C4-2B (cell line): ENCODE data around the gene MORF4L1.

Experiments
- CTCF ChIP-seq: fragments of 450-650 bp; conservative IDR thresholded peaks from 2 replicates; pipeline ENCODE4 v1.5.1; 2017; ENCODE audit warnings: mild to moderate bottlenecking
- ZFX ChIP-seq: fragments of 450-650 bp; IDR thresholded peaks from 2 replicates; pipeline ENCODE4 v1.6.1; 2017

DNA sequence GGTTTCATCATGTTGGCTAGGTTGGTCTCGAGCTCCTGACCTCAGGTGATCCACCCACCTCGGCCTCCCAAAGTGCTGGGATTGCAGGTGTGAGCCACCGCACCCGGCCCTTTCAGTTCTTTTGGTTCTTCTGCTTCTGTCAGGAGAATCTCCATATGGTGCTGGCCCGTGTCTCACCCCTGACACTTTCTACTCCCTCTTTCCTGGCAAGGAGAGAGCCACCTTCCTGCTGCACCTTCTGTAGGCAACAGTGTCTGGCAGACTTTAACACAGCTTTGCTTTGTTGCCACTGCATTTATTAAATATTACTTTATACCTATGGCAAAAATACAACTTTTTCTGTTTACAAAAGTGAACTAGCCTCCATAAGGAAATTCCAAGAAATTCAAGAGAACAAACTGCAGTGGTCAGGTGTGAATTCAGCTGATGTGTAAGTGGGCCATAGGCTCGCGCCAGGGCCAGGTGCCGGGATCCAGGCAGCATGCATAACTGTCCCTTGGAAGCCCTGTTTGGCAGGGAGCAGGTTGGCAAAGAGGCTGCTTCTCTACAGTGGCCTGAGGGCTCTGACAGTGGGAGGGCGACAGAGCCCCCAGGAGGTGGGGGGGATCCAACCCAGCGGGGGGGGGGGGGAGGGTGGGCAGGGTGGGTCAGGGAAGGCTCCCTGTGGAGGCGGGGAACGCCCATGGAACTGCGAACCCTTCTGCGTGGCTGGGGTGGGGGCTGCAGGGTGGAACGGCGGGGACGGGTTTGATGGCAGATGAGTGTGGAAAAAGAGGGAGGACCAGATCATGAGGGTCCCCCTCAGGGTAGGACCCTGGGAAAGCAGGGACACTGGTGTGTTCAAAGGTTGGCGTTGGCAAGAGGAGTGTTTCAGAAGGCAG lies 51.0 kb downstream of the MORF4L1 start:
- TF ChIP-seq ZFX (no peak), CTCF (no peak)
